ENCODE results near the gene DPM1.

GRCh38 chr20:50957798-50958614, at the start of gene DPM1:
- TF ChIP-seq CTCF (IDR thresholded peaks at IDR 0.05) (no peak), POLR2A (IDR thresholded peaks at IDR 0.05) (peak; percentile 78 to 97 (median 96))
